Activated CD4-positive, alpha-beta T cell treated with anti-CD3 and anti-CD28 coated beads, Interleukin-2, amount 50 U/mL, for 16 hours (primary cell): ENCODE data around the gene RPUSD2.

ENCODE experiments used
- DNase-seq: peaks from one replicate; pipeline ENCODE4 v3.0.0-alpha.2; 2020

The RPUSD2 gene

GRCh38 chr15:40569129-40569953, at the start of gene RPUSD2:
Gene RPUSD2 (plus strand): TSS chr15:40569299. CDS start chr15:40569338, 39 bp downstream.
- peak; percentile 95 for DNase-seq

DNA sequence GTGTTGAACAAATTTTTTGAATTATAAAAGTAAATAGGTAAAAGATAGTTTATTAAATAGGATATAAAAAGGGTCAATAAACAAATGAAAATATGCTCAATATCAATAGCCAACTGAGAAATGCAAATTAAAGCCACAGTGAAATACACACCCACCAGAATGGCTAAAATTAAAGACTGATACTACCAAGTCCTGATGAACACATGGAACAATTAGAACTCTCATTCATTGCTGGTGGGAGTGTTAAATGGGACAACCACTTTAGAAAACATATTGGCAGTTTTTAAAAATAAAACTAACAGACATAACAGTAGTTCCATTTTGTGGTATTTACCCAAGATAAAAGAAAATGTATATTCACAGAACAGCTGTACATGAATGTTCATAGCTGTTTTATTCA, 45.5 kb upstream of the RPUSD2 start:
- DNase-seq, result no peak

GRCh38 chr15:40525855-40526254, 43.2 kb upstream of the RPUSD2 start:
- DNase-seq, result no peak

DNA sequence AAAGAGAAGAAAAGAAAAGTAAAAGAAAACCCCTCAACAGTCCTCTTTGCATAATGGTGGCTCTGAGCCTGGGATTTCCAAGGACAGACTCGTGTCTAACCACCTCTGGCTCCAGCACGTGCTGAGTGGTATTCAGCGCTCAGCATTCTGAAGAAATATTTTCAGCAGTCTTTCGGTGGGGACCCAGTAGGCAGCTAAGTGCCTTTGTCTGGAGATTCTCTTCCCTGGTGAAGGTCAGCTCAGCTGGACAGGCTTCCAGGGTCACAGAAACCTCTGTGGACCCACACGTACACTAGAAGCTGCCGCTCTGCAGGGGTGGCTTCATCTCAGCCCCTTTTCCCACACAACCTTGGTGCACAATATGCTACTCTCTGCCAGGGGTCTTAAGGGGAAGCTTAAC, 40.3 kb upstream of the RPUSD2 start:
- DNase-seq, result no peak

- no peak for DNase-seq
Measured at GRCh38 chr15:40533763-40534364, 35.2 kb upstream of the RPUSD2 start.

GRCh38 chr15:40534371-40534770, 34.7 kb upstream of the RPUSD2 start:
- DNase-seq, result no peak

DNA sequence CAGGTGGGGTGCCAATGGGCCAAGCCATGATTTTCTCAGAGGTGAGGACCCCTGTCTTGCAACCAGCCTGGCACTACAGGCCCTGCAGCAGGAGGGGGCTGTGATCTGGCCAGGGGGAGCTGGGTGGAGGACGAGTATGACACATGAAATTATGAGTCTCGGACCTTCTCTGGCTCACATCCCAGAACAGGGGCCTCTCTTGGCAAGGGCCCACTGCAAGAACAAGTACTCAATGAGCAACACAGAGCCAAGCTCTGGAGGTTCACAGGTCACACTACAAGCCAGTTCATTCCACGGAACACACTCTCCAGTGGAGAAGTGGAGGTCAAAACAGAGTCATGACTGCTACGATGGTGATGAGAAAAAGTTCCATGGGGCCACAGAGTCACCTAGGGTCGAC, 32.6 kb upstream of the RPUSD2 start:
- DNase-seq, result no peak

DNA sequence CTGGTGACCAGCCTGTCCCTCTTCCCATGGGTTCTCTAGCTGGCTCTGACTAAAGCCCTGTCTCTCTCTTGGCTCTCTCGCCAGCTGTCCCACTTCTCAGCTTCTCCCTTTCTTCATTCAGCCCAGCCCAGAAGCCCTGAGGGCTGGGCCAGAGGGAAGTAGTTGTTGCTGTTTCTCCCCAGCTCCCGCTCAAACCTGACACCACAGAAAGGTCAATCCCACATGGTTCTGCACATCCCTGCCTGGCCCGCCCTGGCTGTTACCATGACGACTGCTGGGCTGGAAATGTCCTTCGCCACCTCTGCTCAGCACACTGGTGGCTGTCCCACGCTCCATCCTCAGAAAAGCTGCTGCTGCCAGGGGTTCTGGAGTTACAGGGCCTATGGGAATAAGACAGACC, 30.1 kb upstream of the RPUSD2 start:
- DNase-seq, result no peak

- no peak for DNase-seq
Measured at GRCh38 chr15:40543082-40543481, 26.0 kb upstream of the RPUSD2 start.

DNA sequence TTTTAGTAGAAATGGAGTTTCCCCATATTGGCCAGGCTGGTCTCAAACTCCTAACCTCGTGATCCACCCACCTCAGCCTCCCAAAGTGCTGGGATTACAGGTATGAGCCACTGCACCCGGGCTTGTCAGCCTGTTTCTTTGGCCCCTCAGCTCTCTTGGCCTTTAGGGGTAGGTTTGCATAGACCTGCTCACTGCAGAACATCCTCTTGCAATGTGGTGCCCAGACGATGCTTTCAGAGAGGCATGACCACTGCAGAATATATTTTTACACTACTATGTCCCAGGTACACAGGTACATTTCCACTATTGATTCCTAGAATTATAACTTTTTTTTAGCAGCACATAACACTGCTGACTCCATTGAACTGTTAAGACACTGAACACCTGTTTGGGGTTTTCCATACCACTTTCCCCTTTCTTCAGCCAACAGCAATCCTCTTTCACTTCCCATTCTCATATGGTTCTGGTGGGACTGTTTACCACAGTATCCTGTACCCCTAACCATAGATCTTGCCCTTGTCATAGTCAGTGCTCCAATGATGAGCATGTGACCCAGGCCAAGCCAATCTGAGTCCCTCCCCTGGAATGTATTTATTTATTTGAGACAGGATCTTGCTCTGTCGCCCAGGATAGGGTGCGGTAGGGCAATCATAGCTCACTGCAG, 25.3 kb upstream of the RPUSD2 start:
- no peak for DNase-seq

- DNase-seq, result no peak
Measured at GRCh38 chr15:40545457-40545856, 23.6 kb upstream of the RPUSD2 start.

GRCh38 chr15:40548610-40549009, 20.5 kb upstream of the RPUSD2 start:
- DNase-seq, result no peak

GRCh38 chr15:40549894-40550293, 19.2 kb upstream of the RPUSD2 start:
- no peak for DNase-seq

DNA sequence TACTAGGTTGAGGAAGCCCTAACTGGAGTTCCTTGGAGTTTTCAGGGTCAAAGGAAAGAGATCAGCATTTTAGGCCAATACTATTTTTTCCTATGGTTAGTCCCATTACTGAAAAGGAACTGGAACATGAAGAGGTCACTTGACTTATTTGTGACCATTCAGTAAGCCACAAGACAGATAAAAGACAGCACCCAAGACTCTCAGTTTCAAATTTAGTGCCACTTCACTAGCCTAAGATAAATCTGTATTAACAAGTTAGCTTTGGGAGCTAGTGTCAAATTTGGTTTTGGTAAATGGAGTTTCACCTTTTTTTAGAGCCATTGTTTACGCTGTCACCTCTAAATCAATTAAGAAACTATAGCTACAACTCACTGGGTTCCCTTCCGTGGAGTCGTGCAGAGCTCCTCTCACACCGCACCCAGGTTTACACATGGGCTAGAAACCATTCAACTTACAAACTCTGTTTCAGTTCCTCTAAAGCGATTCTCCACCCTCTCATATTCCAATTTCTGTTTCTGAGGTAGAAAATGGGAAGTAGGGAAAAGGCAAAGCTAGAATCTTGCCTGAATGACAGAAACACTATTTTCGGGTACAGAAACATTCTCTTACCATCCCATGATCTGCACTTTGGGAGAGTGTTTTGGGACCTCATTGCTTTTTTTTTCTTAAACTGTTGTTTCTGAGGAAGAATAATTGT, 18.6 kb upstream of the RPUSD2 start:
- DNase-seq, result no peak

DNA sequence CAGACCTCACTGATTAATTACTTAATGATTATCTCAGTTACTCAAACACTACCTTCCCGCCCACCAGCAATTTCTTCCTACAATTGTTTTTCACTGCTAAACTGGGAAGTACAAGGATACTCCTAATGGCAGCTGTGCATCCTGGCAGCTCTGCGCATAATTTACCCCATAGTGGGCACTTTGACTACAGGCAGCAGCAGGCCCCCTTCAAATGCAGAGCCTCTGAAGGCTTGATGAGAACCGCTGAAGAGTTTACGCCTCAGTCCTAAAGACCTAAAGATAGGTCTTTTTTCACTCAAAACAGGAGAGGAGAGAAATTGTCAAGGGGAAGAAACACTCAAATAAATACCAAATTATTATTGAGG, 15.0 kb upstream of the RPUSD2 start:
- no peak for DNase-seq

GRCh38 chr15:40555876-40556275, 13.2 kb upstream of the RPUSD2 start:
- no peak for DNase-seq

- DNase-seq, result no peak
Measured at GRCh38 chr15:40558952-40559742, 10.0 kb upstream of the RPUSD2 start.

- DNase-seq, result no peak
Measured at GRCh38 chr15:40562691-40563090, 6.4 kb upstream of the RPUSD2 start.

DNA sequence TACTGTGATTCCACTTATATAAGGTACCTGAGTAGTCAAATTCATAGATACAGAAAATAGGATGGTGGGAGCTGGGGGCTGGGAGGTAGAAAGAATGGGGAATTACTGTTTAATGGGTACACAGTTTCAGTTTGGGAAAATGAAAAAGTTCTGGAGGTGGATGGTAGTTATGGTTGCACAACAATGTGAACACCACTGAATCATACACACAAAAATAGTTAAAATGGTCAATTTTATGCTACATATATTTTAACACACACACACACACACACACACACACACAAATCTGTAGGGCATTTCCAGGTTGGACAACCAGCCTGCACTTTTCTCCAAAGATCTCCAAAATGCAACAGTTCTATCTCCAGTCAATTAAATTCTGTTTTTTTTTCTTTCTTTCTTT, 5.7 kb upstream of the RPUSD2 start:
- no peak for DNase-seq

GRCh38 chr15:40564591-40565332, 4.3 kb upstream of the RPUSD2 start, which contains the start of gene CCDC32:
Gene CCDC32 (minus strand): TSS chr15:40565042. CDS start chr15:40563015, 2,027 bp downstream.
- DNase-seq, result peak; percentile 98

DNA sequence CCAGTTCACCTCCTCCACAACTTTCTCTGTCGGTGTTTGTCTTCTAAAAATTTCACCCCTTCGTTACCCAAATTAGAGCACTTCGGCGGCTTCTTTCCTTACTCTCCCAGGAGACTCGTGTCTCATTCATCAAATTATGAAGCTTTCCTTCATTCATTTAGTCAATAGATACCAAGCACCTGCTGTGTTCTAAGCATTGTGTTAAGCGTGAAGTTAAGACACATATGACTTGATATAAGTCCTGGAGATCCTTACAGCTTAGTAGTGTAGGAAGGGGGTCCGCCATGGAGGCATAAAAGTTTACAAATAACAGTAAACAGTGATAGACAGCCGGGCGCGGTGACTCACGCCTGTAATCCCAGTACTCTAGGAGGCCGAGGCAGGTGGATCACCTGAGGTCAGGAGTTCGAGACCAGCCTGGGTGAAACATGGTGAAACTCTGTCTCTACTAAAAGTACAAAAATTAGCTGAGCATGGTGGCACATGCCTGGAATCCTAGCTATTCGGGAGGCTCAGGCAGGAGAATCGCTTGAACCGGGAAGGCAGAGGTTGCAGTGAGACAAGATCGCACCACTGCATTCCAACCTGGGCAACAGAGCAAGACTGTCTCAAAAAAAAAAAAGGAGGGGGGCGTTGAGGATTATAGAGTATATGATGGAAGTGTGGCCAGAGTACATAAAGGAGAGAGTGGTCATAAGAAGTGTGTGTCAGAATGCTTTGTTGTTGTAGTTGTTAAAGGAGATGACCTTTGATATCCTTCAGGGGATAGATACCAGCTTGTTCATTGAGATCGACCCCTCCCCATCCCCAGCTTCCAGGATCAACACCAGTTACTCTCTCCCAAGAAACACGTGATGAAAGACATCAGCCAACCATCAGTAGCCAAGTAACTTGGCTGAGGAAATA, 3.5 kb upstream of the RPUSD2 start:
- DNase-seq, result no peak
